ENCODE results near the gene GNAI1. TPM values are rescaled to one million over a fixed set of nuclear protein-coding genes. Genes with fewer than 3 reads are reported as not detected.

The GNAI1 gene
- total RNA-seq, 1 donor from 2014 or later: 35.5 TPM

- DNase-seq (ENCODE audit: low read depth) (no peak), FAIRE-seq (no peak)
- no peaks in the 10 kb centered on the region for H3K9me3 Mint-ChIP-seq (ENCODE audit: unreplicated experiment)
- no peaks in the 10 kb centered on the region for H3K27me3 ChIP-seq (ENCODE audit: insufficient read depth, low read length)
- H3K9ac ChIP-seq (ENCODE audit: low read length): no peak overlapping the region
- no peaks in the 10 kb centered on the region for H3K36me3 ChIP-seq (ENCODE audit: insufficient read depth, low read length)
- no peaks in the 10 kb centered on the region for H3K27me3 Mint-ChIP-seq (ENCODE audit: low read depth, unreplicated experiment)
- no peak for TF ChIP-seq CTCF (IDR thresholded peaks at IDR 0.05; ENCODE audit: insufficient read depth, low read depth, low read length)
- TF ChIP-seq EZH2 (IDR thresholded peaks at IDR 0.05; ENCODE audit: insufficient read depth, low read length): no peak
- H3K4me3 ChIP-seq (ENCODE audit: insufficient read depth, low read depth, low read length): no peak overlapping the region
- H3K4me3 Mint-ChIP-seq (ENCODE audit: unreplicated experiment): no peak overlapping the region
- no peaks in the 10 kb centered on the region for H3K4me1 ChIP-seq (ENCODE audit: insufficient read depth, low read length)
- H3K9me3 ChIP-seq (ENCODE audit: insufficient read depth, low read depth, low read length): no peaks in the 10 kb centered on the region
- H3K79me2 ChIP-seq (ENCODE audit: insufficient read depth, low read length): peaks cover 69% of the 10 kb centered on the region
- H3K4me1 Mint-ChIP-seq (ENCODE audit: low read depth, unreplicated experiment): no peaks in the 10 kb centered on the region
- H3K27ac Mint-ChIP-seq (ENCODE audit: unreplicated experiment): no peak overlapping the region
- no peak overlapping the region for H2AFZ ChIP-seq (ENCODE audit: low read depth, low read length)
- no peak overlapping the region for H3K4me2 ChIP-seq (ENCODE audit: low read length)
- H3K27ac ChIP-seq (ENCODE audit: low read depth, low read length): no peak overlapping the region
- H3K36me3 Mint-ChIP-seq (ENCODE audit: low read depth, unreplicated experiment): peaks cover 4% of the 10 kb centered on the region
- H4K20me1 ChIP-seq (ENCODE audit: insufficient read depth, low read length): no peaks in the 10 kb centered on the region
Observed at GRCh38 chr7:80159802-80160201, 25.2 kb downstream of the GNAI1 start.

GRCh38 chr7:80161466-80161865 lies 26.8 kb downstream of the GNAI1 start:
- Mint-ChIP-seq H3K27ac (ENCODE audit: unreplicated experiment) (no peak overlapping the region), H3K36me3 (ENCODE audit: low read depth, unreplicated experiment) (peaks cover 4% of the 10 kb centered on the region), H3K4me1 (ENCODE audit: low read depth, unreplicated experiment) (no peaks in the 10 kb centered on the region), H3K9me3 (ENCODE audit: unreplicated experiment) (no peaks in the 10 kb centered on the region), H3K27me3 (ENCODE audit: low read depth, unreplicated experiment) (no peaks in the 10 kb centered on the region), H3K4me3 (ENCODE audit: unreplicated experiment) (no peak overlapping the region)
- Histone ChIP-seq H3K4me2 (ENCODE audit: low read length) (no peak overlapping the region), H2AFZ (ENCODE audit: low read depth, low read length) (no peak overlapping the region), H4K20me1 (ENCODE audit: insufficient read depth, low read length) (no peaks in the 10 kb centered on the region), H3K4me1 (ENCODE audit: insufficient read depth, low read length) (no peaks in the 10 kb centered on the region), H3K9me3 (ENCODE audit: insufficient read depth, low read depth, low read length) (no peaks in the 10 kb centered on the region), H3K9ac (ENCODE audit: low read length) (no peak overlapping the region), H3K79me2 (ENCODE audit: insufficient read depth, low read length) (peaks cover 58% of the 10 kb centered on the region), H3K4me3 (ENCODE audit: insufficient read depth, low read depth, low read length) (no peak overlapping the region), H3K27me3 (ENCODE audit: insufficient read depth, low read length) (no peaks in the 10 kb centered on the region), H3K27ac (ENCODE audit: low read depth, low read length) (no peak overlapping the region), H3K36me3 (ENCODE audit: insufficient read depth, low read length) (no peaks in the 10 kb centered on the region)
- FAIRE-seq (no peak), DNase-seq (ENCODE audit: low read depth) (no peak)
- TF ChIP-seq CTCF (IDR thresholded peaks at IDR 0.05; ENCODE audit: insufficient read depth, low read depth, low read length): no peak
- TF ChIP-seq EZH2 (IDR thresholded peaks at IDR 0.05; ENCODE audit: insufficient read depth, low read length): no peak

- Histone ChIP-seq H3K9me3 (ENCODE audit: insufficient read depth, low read depth, low read length) (no peaks in the 10 kb centered on the region), H4K20me1 (ENCODE audit: insufficient read depth, low read length) (no peaks in the 10 kb centered on the region), H3K36me3 (ENCODE audit: insufficient read depth, low read length) (no peaks in the 10 kb centered on the region), H3K27ac (ENCODE audit: low read depth, low read length) (no peak overlapping the region), H3K79me2 (ENCODE audit: insufficient read depth, low read length) (peaks cover 44% of the 10 kb centered on the region), H3K9ac (ENCODE audit: low read length) (no peak overlapping the region), H3K4me1 (ENCODE audit: insufficient read depth, low read length) (no peaks in the 10 kb centered on the region), H3K27me3 (ENCODE audit: insufficient read depth, low read length) (no peaks in the 10 kb centered on the region), H2AFZ (ENCODE audit: low read depth, low read length) (no peak overlapping the region), H3K4me3 (ENCODE audit: insufficient read depth, low read depth, low read length) (no peak overlapping the region), H3K4me2 (ENCODE audit: low read length) (no peak overlapping the region)
- TF ChIP-seq EZH2 (IDR thresholded peaks at IDR 0.05; ENCODE audit: insufficient read depth, low read length) (no peak), CTCF (IDR thresholded peaks at IDR 0.05; ENCODE audit: insufficient read depth, low read depth, low read length) (no peak)
- DNase-seq (ENCODE audit: low read depth) (no peak), FAIRE-seq (no peak)
- H3K9me3 Mint-ChIP-seq (ENCODE audit: unreplicated experiment): peaks cover 5% of the 10 kb centered on the region
- peaks cover 5% of the 10 kb centered on the region for H3K36me3 Mint-ChIP-seq (ENCODE audit: low read depth, unreplicated experiment)
- no peaks in the 10 kb centered on the region for H3K27me3 Mint-ChIP-seq (ENCODE audit: low read depth, unreplicated experiment)
- H3K4me3 Mint-ChIP-seq (ENCODE audit: unreplicated experiment): no peak overlapping the region
- H3K4me1 Mint-ChIP-seq (ENCODE audit: low read depth, unreplicated experiment): no peaks in the 10 kb centered on the region
- H3K27ac Mint-ChIP-seq (ENCODE audit: unreplicated experiment): no peak overlapping the region
Observed at GRCh38 chr7:80165177-80165576, 30.5 kb downstream of the GNAI1 start.

All from astrocyte (in vitro differentiated cells and primary cell).